ENCODE measurements around the gene CAPSL. TPM values are rescaled to one million over a fixed set of nuclear protein-coding genes. Genes with fewer than 3 reads are reported as not detected.

CAPSL gene
- total RNA-seq, 1 donor from 2014 or later, result 8.7 TPM

DNA sequence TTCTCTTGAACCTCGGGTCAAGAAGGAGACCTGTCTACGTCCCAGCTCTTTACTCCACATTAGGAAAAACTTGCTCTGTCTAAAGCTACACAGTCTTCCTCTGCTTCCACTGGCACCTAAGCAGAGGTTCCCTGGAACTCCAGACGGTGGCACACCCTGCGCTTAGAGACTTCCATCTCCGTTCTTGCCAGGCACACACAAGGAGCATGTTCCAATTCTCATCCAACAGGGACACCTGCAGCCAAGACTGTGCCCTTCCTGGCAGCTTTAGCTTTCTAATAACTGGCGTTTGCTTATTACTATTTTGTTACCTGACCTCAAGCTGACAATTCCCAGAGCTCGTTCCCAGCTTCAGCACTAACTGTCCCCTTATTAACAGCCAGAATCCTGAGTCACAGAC lies 16.0 kb downstream of the CAPSL start:
- TF ChIP-seq, protein P1, sequence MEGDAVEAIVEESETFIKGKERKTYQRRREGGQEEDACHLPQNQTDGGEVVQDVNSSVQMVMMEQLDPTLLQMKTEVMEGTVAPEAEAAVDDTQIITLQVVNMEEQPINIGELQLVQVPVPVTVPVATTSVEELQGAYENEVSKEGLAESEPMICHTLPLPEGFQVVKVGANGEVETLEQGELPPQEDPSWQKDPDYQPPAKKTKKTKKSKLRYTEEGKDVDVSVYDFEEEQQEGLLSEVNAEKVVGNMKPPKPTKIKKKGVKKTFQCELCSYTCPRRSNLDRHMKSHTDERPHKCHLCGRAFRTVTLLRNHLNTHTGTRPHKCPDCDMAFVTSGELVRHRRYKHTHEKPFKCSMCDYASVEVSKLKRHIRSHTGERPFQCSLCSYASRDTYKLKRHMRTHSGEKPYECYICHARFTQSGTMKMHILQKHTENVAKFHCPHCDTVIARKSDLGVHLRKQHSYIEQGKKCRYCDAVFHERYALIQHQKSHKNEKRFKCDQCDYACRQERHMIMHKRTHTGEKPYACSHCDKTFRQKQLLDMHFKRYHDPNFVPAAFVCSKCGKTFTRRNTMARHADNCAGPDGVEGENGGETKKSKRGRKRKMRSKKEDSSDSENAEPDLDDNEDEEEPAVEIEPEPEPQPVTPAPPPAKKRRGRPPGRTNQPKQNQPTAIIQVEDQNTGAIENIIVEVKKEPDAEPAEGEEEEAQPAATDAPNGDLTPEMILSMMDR (IDR thresholded peaks at IDR 0.05), result no peak
- no peak for DNase-seq
- intact Hi-C loops (cut with DNase I), result loop anchor here (10.0 kb wide), 1 partner anchor 828 kb away; no protein-coding TSS in a partner anchor

DNA sequence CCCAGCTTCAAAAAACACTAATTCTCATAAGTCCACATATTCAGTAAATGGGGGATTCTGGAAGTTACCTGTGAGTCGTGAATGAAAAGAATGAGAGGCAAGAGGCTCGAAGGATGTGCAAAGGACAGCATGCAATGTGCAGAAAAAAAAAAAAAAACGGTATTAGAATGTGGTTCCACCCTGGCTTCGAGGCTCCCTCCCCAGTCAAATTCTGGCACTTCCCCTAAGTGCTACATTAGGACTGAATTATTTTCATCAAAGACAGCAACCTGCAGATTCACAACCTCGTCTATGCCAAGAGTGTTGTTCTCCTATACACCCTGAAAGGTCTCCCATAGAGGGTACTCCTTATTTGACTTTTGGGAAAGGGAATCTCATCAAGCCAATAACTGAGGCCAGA lies 16.5 kb downstream of the CAPSL start:
- H3K27me3 ChIP-seq (ENCODE audit: low read depth), result no peaks in the 10 kb centered on the region
- peaks cover 9% of the 10 kb centered on the region for H3K4me1 ChIP-seq
- H3K4me3 ChIP-seq, result no peak overlapping the region
- H3K9me3 ChIP-seq, result no peaks in the 10 kb centered on the region
- intact Hi-C loops (cut with DNase I), result loop anchor here (10.0 kb wide), 1 partner anchor 827 kb away; no protein-coding TSS in a partner anchor
- no peaks in the 10 kb centered on the region for H3K36me3 ChIP-seq
- ATAC-seq (no peak), DNase-seq (no peak)
- TF ChIP-seq, protein P1 (IDR thresholded peaks at IDR 0.05), result no peak
- H3K27ac ChIP-seq, result no peak overlapping the region

More for the DNA sequence above, 16.0 kb downstream of the CAPSL start:
- Histone ChIP-seq H3K9me3 (no peaks in the 10 kb centered on the region), H3K27ac (no peak overlapping the region), H3K36me3 (no peaks in the 10 kb centered on the region), H3K27me3 (ENCODE audit: low read depth) (no peaks in the 10 kb centered on the region), H3K4me3 (no peak overlapping the region), H3K4me1 (peaks cover 9% of the 10 kb centered on the region)
- no peak for ATAC-seq

DNA sequence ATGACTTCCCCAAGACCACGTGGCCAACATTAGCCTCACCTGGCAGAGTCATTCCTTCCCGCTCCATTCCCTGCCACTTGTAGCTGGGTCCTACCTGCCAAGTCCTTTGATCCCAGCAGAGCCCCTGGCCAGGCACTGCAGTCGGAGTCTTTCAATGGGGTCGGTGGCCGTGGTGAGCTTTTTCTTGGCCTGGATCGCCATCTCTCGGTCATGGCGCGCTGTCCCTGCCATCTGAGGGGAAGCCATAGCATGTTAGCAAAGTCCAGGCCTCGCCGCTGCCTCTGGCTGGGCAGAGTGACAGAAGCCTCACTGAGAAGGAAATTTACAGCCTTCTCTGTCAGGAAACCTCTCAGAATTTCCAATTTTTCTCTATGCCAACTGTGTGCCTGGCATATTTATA lies 17.5 kb downstream of the CAPSL start:
- Histone ChIP-seq H3K9me3 (no peaks in the 10 kb centered on the region), H3K27ac (no peak overlapping the region), H3K4me1 (peaks cover 9% of the 10 kb centered on the region), H3K27me3 (ENCODE audit: low read depth) (no peaks in the 10 kb centered on the region), H3K4me3 (no peak overlapping the region), H3K36me3 (no peaks in the 10 kb centered on the region)
- ATAC-seq (no peak), DNase-seq (no peak)
- TF ChIP-seq, protein P1 (IDR thresholded peaks at IDR 0.05), result no peak
- intact Hi-C loops (cut with DNase I), result loop anchor here (10.0 kb wide), 1 partner anchor 826 kb away; no protein-coding TSS in a partner anchor

DNA sequence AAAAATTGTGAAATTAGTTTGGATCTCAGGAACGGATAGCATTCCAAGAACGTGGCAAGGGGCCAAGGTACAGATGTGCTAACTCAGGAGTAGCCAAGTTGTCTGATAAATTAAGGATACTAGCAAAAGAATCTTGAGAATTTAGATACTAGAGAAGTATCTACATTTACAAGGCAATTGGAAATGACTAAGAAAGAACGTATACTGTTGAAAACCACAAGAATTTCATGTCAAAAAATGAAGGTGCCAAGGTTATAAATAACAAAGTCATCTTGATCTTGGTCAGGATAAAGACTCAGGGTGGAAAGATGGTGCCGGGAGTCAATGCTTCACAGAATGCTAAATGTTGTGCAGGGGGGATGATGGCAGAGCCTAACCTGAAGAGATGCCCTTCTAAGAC lies 19.2 kb downstream of the CAPSL start:
- no peaks in the 10 kb centered on the region for H3K27me3 ChIP-seq (ENCODE audit: low read depth)
- intact Hi-C loops (cut with DNase I), result no loop called here
- no peak for DNase-seq
- no peaks in the 10 kb centered on the region for H3K4me1 ChIP-seq
- no peaks in the 10 kb centered on the region for H3K9me3 ChIP-seq
- H3K4me3 ChIP-seq, result no peak overlapping the region
- ATAC-seq, result no peak
- TF ChIP-seq, protein P1 (IDR thresholded peaks at IDR 0.05), result no peak
- H3K36me3 ChIP-seq, result no peaks in the 10 kb centered on the region
- no peak overlapping the region for H3K27ac ChIP-seq

DNA sequence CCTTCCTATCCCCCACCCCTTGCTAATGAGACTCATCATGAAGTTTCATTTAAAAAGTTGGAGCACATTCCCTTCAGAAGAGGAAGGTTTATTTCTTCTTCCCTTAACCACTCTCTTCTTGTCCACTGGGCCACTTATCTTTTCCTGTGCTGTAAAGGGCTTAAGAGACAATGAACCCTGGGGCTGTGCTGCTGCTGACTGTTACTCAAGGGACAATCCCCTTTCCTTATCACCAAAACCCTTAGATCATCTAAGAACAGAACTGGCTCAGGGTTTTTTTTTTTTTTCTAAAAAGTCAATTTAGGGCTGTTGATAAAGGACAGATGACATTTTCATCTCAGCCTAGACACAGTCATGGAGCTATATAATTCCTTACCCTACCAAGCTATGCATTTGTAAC lies 29.6 kb downstream of the CAPSL start:
- peaks cover 2% of the 10 kb centered on the region for H3K9me3 ChIP-seq
- TF ChIP-seq, protein P1 (IDR thresholded peaks at IDR 0.05), result no peak
- ATAC-seq, result no peak
- no peak for DNase-seq
- no peaks in the 10 kb centered on the region for H3K27me3 ChIP-seq (ENCODE audit: low read depth)
- H3K4me1 ChIP-seq, result no peaks in the 10 kb centered on the region
- no peaks in the 10 kb centered on the region for H3K36me3 ChIP-seq
- intact Hi-C loops (cut with DNase I), result no loop called here
- no peak overlapping the region for H3K4me3 ChIP-seq
- H3K27ac ChIP-seq, result no peak overlapping the region

DNA sequence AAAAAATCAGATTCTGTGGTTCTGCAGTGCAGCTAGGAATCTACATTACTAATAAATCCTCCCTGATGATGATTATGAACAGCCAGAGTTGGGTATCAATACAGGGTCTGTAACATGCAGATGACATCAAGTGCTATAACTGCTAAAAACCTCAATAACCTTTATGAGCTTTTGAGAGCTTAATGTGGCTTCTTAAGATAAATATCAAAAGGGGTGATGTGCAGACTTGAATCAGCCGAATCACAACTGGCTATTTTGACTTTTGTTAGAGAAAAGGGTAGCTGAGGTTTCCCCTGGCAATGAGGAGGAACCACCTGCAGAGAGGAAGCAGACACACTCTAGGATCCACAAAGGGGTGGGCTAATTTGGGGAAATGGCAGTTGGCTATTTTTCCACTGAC lies 30.2 kb downstream of the CAPSL start:
- H3K27ac ChIP-seq, result no peak overlapping the region
- no peaks in the 10 kb centered on the region for H3K36me3 ChIP-seq
- TF ChIP-seq, protein P1 (IDR thresholded peaks at IDR 0.05), result no peak
- intact Hi-C loops (cut with DNase I), result no loop called here
- no peaks in the 10 kb centered on the region for H3K27me3 ChIP-seq (ENCODE audit: low read depth)
- H3K4me1 ChIP-seq, result no peaks in the 10 kb centered on the region
- no peak for DNase-seq
- ATAC-seq, result no peak
- no peak overlapping the region for H3K4me3 ChIP-seq
- peaks cover 2% of the 10 kb centered on the region for H3K9me3 ChIP-seq
